NOMO-1 treated with DMSO at 0.1 percent for 48 hours (cell line): ENCODE measurements around the gene MYOZ3.

Experiments used
- DNase-seq: peaks from one replicate; lab custom pipeline; 2025; ENCODE audit not compliant: unreplicated experiment; lab: John Stamatoyannopoulos, UW

The MYOZ3 gene

DNA sequence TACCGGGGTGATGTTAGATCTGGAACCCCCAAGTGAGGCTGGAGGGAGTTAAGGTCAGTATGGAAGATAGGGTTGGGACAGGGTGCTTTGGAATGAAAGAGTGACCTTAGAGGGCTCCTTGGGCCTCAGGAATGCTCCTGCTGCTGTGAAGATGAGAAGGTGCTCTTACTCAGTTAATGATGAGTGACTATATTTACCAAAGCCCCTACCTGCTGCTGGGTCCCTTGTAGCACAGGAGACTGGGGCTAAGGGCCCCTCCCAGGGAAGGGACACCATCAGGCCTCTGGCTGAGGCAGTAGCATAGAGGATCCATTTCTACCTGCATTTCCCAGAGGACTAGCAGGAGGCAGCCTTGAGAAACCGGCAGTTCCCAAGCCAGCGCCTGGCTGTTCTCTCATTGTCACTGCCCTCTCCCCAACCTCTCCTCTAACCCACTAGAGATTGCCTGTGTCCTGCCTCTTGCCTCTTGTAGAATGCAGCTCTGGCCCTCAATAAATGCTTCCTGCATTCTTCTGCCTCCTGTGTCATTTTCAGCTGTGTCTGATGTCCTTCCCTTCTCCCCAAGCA lies 2.3 kb upstream of the MYOZ3 start:
- no peak for DNase-seq

DNA sequence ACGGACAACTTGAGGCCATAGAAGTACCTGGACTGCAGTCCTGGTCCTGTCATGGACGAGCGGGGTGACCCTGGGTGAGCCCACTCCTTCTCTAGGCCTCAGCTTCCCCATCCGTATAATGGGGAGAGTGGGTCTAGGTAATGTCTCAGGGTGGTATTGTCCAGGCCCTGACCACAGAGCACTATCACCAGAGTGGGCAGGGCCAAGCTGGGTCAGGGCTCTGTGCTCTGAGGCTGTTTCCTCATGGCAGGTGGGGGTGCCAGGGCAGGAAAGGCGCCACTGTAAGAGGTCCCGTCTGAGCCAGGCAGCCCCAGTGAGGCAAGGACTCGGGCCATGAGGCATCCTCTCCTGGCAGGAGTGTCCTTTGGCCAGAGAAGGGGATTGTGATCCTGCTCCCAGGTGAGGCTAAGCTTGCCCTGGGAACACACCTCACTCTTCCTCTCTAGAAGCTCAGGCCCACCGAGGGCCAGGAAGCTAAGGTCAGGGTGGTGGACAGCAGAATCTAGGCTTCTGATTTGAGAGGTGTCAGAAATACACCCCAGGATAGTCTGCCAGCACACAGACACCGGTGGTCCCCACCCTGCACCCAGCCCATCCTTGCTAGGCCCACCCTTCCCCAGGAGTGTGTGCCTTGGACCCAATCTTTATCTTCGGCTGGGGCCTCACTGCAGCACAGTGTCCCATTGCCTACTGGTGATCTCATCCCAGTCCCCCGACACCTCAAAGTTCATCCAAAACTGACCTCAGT lies 1.5 kb upstream of the MYOZ3 start:
- no peak for DNase-seq

DNA sequence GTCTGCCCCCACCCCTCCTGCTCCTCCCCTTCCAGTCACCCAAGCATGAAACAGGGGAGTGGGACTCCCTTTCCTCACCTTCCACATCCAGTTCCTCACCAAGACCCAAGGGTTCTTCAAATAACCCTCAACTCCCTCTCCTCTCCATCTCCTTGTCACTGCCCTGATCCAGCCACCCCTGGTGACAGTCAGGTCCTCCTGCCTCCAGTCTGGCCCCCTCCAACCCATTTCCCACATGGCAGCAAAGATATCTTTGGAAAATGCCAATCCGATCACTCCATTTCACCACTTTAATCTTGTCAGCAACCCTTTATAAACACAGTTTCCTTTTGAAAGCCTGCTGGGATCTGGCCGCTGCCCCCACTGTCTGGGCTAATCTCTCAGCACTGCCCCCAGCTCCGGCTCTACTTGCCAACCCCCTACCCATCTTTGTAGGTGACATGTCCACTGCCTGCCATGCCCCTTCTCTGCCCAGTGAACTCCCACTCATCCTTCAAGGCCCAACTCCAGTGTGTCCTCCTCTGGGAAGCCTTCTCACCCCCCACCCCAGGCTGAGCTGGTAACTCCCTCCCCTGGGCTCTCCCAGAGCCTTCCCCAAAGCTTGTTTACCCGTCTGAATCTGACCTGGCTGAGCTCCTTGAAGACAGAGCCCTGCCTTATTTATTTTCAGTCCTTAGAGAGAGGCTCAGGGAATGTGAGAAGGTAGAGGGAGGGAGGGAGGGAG lies 781 bp upstream of the MYOZ3 start:
- DNase-seq, result no peak

- DNase-seq, result no peak
Observed at GRCh38 chr5:150661821-150662596, 958 bp downstream of the MYOZ3 start.

- DNase-seq, result no peak
Observed at GRCh38 chr5:150662731-150663516, 1.9 kb downstream of the MYOZ3 start.

DNA sequence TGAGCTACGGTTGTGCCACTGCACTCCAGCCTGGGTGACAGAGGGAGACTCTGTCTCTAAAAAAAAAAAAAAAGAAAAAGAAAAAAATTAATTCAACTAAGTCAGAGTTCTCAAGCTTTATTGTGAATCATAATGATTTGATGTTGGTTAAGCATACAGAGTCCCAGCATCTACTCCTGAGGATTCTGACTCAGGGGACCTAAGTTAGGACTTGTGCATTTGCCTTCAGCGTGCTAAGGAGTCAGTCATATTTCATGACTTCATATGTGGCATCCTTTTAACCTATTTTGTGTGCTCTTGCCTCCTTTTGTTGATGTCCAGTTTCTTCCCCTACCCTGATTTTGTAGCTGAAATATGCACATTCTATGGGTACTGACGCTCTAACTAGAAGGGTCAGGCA lies 2.9 kb downstream of the MYOZ3 start:
- no peak for DNase-seq

DNA sequence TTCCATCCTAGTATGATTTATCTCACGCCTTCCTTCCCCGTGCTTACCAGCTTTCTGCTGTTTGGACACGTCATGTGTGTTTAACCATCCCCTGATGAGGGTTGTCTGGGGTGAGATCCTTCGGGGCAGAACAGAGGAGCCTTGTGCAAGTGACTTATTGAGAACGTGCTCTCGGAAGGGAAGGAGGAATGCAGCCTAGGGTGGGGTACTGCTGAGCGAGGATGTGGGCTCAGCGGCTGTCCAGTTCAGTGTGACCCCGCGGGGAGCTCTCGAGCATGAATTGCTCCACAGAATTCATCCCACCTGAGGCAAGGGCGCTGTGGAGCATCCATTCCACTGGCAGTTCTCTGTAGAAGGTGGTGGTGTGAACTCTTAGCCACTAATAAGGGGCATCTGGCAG lies 4.0 kb downstream of the MYOZ3 start:
- no peak for DNase-seq

DNA sequence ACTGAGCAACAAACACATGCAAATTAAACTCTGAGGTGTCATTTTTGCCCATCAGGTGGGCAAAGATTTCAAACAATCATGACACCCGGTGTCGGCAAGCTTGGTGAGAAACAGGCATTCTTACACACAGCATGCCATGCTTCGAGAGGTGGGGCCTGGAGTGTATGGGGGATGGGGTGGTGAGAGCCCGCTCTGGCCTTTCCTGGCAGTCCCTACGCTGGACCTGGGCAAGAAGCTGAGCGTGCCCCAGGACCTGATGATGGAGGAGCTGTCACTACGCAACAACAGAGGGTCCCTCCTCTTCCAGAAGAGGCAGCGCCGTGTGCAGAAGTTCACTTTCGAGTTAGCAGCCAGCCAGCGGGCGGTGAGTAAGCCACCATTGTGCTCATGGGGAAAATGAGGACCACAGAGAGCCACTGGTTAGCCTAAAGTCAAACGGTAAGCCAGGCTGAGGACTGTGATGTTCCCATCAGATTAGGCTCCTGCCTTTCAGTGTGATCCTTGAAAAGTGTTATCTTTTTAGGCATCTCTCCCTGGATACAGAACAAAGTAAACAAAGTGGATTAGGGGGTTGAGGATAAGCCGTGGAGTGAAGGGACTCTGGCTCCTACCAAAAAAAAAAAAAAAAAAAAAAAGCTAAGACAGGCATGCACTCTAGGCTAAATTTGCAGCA lies 9.4 kb downstream of the MYOZ3 start:
- no peak for DNase-seq

- DNase-seq, result no peak
Observed at GRCh38 chr5:150670948-150671310, 9.9 kb downstream of the MYOZ3 start.

DNA sequence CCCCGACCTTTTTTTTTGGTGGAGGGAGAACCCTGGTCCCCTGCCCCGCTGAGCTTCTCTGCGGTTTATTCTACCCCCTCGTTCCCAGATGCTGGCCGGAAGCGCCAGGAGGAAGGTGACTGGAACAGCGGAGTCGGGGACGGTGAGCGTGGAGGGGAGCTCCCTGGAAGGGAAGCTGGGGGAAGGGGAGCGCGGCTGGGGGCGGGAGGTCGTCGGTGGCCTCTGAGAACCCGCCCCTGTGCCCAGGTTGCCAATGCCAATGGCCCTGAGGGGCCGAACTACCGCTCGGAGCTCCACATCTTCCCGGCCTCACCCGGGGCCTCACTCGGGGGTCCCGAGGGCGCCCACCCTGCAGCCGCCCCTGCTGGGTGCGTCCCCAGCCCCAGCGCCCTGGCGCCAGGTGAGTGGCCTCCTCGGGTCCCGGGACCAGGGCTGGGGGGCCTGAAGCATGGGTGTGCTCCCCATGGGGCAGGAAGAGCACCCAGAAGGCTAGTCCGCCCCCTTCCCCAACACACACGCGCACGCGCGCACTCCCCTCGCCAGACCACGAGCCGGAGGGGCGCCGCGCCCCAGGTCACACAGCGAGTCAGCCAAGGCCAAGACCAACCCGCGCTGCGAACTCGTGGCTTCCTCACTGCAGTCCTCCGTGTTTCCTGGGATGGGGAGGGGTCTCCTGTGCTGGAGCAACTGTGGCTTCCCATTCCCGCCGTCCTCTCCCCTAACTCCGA lies 10.6 kb downstream of the MYOZ3 start:
- no peak for DNase-seq

DNA sequence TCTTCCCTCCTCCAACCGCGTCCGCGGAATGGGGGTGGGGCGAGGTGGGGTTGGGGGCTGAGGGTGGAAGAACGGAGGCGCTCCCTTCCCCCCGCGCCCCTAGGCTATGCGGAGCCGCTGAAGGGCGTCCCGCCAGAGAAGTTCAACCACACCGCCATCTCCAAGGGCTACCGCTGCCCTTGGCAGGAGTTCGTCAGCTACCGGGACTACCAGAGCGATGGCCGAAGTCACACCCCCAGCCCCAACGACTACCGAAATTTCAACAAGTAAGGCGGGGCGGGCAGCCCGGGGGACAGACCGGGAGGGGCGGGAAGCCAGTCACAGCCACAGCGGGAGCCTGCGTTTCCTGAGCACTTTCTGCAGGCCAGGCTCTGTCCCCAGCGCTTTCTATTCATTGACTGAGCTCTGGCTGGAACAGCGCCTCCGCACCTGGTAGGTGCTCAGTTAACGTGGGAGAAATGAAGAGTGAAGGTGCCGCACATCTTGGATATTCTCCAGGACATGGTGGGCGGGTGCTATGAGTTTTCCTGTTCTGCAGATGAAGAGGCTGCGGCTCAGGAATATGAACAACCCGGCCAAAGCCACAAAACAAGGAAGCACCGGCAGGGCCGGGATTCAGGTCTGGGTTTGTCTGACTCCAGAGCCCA lies 11.3 kb downstream of the MYOZ3 start:
- DNase-seq, result peak; percentile 32

DNA sequence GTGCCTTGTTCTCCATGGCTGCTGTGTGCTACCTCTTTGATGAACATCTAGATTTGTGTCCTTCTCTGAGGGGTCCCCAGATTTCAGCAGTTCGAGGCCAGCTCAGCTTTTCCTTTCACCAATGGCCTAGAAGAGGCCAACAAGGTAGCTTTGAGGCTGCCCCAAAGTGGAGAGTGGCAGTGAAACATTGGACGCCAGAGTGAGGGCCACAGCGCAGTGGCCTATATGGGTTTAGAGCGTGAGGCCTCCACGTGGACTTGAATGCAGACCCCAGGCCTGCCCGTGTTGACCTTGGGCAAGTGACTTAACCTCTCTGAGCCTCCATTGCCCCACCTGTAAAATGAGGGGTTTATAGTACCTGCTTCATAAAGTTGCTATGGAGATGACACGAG lies 11.8 kb downstream of the MYOZ3 start:
- DNase-seq, result no peak

DNA sequence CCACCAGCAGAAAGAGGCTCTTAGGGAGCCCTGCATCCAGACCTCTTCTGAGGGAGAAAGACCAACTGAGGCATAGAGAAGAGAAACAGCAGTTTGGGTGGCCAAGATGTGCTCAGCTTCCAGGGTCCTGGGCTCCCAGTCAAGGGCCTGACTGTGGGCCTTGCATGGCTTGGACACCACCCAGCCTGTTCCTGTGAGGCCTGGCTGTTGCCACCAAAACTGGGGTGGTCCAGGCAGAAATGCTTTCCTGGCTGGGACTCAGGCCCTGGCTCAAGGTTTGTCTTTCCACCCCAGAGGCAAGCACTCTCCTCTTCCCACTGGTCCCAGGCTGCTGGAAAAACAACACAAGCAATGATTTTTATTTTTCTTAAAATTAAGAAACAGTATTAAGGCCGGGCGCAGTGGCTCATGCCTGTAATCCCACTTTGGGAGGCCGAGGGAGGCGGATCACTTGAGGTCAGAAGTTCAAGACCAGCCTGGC lies 13.3 kb downstream of the MYOZ3 start:
- DNase-seq, result no peak

DNA sequence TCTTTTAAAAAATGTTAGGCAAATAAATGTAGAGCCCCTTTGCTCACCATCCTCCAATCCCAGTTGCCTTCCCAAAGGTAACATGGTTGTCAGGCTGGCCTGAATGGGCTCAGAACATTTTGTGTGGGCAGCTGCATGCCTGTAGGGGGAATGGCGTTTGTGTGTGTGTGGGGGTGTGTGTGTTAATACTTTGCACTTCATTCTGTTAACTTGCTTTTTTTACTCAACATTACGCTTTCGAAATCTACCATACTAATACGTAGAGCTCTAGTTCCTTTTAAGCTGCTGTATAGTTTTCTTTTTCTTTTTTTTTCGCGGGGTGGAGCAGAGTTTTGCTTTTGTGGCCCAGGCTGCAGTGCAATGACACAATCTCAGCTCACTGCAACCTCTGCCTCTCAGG lies 14.0 kb downstream of the MYOZ3 start:
- DNase-seq, result no peak

GRCh38 chr5:150676578-150676977 lies 15.5 kb downstream of the MYOZ3 start:
- DNase-seq, result no peak

DNA sequence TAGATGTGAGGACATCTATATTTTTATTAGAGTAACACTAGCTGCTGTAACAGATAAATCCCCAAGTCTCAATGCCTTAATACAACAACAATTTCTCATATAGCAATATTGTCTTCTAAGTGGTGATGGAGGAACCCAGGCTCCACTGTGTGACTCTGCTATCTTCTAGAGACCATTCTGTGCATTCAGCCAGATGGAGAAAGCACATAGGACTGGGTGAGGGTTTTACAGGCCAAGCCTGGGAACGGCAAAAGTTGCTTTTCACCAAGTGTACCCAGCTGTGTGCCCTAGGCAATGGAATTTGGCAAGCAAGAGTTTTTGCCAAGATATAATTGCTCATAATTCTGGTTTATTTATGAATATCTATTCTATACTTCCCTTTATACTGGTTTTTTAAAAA lies 28.1 kb downstream of the MYOZ3 start:
- no peak for DNase-seq

DNA sequence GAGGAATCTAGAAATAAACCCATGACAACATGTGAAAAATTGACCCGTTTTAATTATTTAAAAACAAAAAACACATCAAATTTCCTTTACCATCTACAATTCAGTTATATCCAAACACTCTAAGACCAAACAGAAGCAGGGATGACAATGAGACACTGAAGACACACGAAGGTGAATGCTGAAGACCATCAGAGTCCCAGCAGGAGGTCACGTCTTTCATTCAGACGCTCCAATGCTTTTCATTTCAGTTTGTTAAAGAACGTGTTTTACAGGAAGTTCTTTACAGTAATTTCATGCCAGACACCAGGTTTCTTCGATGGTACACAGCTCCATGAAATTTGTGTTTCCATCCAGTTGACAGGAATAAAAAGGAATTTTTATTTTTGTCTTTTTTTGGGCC lies 29.7 kb downstream of the MYOZ3 start:
- DNase-seq, result no peak

- DNase-seq, result no peak
Observed at GRCh38 chr5:150692276-150692675, 31.2 kb downstream of the MYOZ3 start.

DNA sequence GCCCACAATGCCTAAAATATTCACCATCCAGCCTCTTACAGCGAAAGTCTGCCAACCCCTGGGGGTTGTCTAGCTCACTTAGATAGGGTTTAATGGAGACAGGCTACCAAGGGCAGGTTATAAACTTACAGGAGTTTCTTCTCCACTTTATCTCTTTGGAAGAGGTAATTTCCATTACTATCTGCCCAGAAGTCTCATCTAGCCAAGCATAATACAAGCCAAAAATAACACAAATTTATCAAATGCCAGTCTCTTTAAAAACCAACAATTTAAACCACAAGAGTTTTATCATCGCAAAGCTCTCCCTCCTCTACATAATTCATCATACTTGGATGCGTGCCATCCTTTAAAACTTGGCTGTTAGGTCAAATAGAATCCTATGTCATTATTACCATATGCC lies 33.6 kb downstream of the MYOZ3 start:
- DNase-seq, result no peak
